Dendritic cell treated with granulocyte-macrophage colony-stimulating factor and Interleukin-4, amounts not matched to agents 40 ng/mL and 50 ng/mL, for 4 days (primary cell): ENCODE measurements around the gene CHPF2.

Experiments
- H3K27ac Mint-ChIP-seq: one replicate; pipeline ENCODE4 v1.8.0; 2022; ENCODE audit warnings: mild to moderate bottlenecking, mixed read lengths
- H3K27me3 Mint-ChIP-seq: one replicate; pipeline ENCODE4 v1.8.0; 2022; ENCODE audit warnings: mild to moderate bottlenecking, mixed read lengths
- H3K36me3 Mint-ChIP-seq: one replicate; pipeline ENCODE4 v1.8.0; 2022; ENCODE audit warnings: low read depth, mixed read lengths
- H3K4me1 Mint-ChIP-seq: one replicate; pipeline ENCODE4 v1.8.0; 2022; ENCODE audit warnings: low read depth, mixed read lengths
- H3K4me3 Mint-ChIP-seq: one replicate; pipeline ENCODE4 v1.8.0; 2022; ENCODE audit warnings: mild to moderate bottlenecking, moderate library complexity, mixed read lengths
- H3K9me3 Mint-ChIP-seq: one replicate; pipeline ENCODE4 v1.8.0; 2022; ENCODE audit warnings: mixed read lengths
- intact Hi-C: fragments of 100-400 bp; cut with micrococcal nuclease; formaldehyde crosslinking; loops from one replicate; pipeline ENCODE4 v1.15.0; 2022

Gene CHPF2

DNA sequence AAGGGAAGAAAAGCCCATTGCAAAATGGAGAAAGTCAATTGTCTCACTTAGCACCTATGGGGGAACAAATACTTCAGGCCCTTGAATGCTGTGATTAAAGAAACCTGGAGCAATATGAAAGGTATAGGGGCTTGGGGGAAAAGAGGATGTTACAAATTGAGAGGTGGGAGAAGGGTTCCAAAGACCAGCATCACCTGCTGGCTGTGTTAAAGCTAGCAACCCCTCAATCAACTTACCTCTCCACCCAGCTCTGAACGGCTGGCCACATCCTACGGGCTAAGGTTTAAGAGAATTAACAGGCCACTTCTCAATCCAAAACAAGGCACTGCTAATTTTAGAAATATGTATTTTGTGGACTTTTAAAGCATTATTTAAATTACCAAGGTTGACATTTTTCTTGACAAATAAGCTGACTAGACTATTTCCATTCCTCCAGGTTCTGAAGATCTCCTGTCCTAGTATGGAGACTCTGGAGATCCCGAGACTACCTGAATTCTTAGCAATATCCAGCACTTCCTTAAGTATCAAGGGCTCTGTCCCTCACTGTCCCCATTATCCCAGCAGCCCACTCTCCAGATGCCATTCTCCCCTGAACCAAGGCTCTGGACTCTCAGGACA lies 21.0 kb upstream of the CHPF2 start:
- Mint-ChIP-seq H3K36me3 (peaks cover 51% of the 10 kb centered on the region), H3K9me3 (no peaks in the 10 kb centered on the region), H3K27me3 (peaks cover 19% of the 10 kb centered on the region), H3K4me1 (no peaks in the 10 kb centered on the region), H3K4me3 (no peak overlapping the region), H3K27ac (no peak overlapping the region)
- intact Hi-C loops: no loop called here

DNA sequence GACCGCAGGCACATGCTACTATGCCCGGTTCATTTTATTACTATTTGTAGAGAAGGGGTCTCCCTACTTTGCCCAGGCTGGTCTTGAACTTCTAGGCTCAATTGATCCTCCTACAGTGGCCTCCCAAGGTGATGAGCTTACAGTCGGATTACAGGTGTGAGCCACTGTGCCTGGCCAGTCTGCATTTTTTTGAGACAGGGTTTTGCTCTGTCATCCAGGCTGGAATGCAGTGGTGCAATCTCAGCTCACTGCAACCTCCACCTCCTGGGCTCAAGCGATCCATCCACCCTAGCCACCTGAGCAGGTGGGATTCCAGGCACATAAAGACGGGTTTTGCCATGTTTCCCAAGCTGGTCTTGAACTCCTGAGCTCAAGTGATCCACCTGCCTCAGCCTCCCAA lies 19.7 kb upstream of the CHPF2 start:
- peaks cover 6% of the 10 kb centered on the region for H3K27me3 Mint-ChIP-seq
- H3K4me3 Mint-ChIP-seq: no peak overlapping the region
- H3K27ac Mint-ChIP-seq: no peak overlapping the region
- no peaks in the 10 kb centered on the region for H3K9me3 Mint-ChIP-seq
- H3K36me3 Mint-ChIP-seq: peaks cover 63% of the 10 kb centered on the region
- intact Hi-C loops: no loop called here
- H3K4me1 Mint-ChIP-seq: no peaks in the 10 kb centered on the region

DNA sequence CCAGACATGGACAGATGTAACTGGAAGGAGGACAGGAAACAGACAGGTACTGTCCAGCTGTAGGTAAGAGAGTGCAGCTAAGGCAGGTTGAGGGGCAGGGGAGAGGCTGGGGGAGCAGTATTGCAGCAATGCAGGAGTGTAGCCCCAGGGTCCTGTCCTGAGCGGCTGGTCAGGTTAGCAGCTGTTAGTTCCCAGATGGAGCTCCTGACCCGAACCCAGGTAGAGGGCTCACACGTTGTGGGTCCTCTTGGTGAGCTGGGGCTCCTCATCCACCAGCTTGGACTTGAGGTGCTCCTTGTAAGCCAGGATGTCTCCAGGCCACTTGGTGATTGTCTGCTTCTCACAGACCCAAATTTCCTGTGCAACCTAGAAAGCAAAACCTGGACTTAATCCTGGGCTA lies 18.5 kb upstream of the CHPF2 start:
- H3K9me3 Mint-ChIP-seq: no peaks in the 10 kb centered on the region
- intact Hi-C loops: no loop called here
- H3K4me1 Mint-ChIP-seq: no peaks in the 10 kb centered on the region
- H3K36me3 Mint-ChIP-seq: peaks cover 75% of the 10 kb centered on the region
- H3K4me3 Mint-ChIP-seq: no peak overlapping the region
- H3K27me3 Mint-ChIP-seq: peaks cover 2% of the 10 kb centered on the region
- H3K27ac Mint-ChIP-seq: no peak overlapping the region

DNA sequence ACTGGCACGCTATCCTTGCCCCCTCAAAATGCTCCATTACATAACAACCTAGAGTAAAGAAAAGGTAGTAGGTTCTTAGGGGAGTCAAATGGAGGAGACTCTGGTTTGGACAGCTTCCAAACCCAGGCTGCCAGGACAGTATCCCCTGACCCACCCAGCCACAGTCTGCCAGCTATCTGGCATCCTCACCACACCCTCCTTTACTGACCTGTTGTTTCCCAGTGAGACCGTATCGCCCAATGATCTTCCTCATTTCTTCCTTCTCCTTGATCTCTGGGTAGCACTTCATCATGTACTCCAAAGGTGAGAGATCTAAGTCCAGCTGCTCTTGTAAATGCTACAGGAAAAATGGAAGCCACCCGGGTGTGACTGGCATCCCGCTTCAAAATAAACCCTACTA lies 16.9 kb upstream of the CHPF2 start:
- intact Hi-C loops: no loop called here
- no peaks in the 10 kb centered on the region for H3K4me1 Mint-ChIP-seq
- no peaks in the 10 kb centered on the region for H3K9me3 Mint-ChIP-seq
- no peaks in the 10 kb centered on the region for H3K27me3 Mint-ChIP-seq
- H3K4me3 Mint-ChIP-seq: no peak overlapping the region
- no peak overlapping the region for H3K27ac Mint-ChIP-seq
- H3K36me3 Mint-ChIP-seq: peaks cover 90% of the 10 kb centered on the region

DNA sequence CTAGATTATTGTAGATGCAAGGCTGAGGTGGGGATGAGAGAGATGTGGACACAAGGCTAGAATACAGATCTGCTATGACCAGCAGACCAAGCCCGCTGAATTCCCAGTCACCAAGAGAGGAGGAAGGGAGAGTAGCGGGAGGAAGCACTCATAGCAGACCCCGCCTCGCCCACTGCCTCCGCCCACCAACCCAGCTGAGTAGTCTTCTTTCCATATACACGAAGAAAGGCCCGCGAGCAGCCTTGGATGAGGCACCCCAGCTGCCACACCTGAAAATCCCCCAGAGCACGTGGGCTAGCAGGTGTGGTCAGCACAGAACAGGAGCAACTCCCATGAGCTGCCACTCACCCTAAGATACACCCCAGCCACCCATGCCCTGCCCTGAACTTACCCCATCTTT lies 14.1 kb upstream of the CHPF2 start:
- H3K27me3 Mint-ChIP-seq: no peaks in the 10 kb centered on the region
- H3K9me3 Mint-ChIP-seq: no peaks in the 10 kb centered on the region
- intact Hi-C loops: no loop called here
- no peak overlapping the region for H3K4me3 Mint-ChIP-seq
- H3K36me3 Mint-ChIP-seq: peaks cover 95% of the 10 kb centered on the region
- H3K4me1 Mint-ChIP-seq: no peaks in the 10 kb centered on the region
- H3K27ac Mint-ChIP-seq: no peak overlapping the region

DNA sequence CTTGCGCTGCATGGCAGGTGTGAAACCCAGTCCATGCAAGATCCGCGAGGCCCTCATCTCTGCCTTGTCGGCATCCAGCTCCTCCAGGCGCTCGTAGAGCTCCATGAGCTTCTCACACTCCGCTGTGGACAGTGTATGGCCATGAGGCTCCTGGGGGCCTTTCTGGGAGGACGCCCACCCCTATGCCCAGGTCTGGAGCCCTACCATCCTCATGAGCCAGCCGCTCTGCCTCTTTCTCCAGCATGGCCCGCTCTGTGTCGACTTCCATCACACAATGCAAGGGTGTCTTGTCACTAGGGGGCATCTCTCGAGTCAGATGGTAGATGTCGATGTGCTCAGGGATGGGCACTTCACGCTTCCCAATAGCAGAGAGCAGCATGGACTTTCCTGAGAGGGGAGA lies 8.6 kb upstream of the CHPF2 start:
- Mint-ChIP-seq H3K27me3 (no peaks in the 10 kb centered on the region), H3K36me3 (peaks cover 78% of the 10 kb centered on the region), H3K4me1 (peaks cover 37% of the 10 kb centered on the region), H3K4me3 (no peak overlapping the region), H3K27ac (no peak overlapping the region), H3K9me3 (no peaks in the 10 kb centered on the region)
- intact Hi-C loops: no loop called here

DNA sequence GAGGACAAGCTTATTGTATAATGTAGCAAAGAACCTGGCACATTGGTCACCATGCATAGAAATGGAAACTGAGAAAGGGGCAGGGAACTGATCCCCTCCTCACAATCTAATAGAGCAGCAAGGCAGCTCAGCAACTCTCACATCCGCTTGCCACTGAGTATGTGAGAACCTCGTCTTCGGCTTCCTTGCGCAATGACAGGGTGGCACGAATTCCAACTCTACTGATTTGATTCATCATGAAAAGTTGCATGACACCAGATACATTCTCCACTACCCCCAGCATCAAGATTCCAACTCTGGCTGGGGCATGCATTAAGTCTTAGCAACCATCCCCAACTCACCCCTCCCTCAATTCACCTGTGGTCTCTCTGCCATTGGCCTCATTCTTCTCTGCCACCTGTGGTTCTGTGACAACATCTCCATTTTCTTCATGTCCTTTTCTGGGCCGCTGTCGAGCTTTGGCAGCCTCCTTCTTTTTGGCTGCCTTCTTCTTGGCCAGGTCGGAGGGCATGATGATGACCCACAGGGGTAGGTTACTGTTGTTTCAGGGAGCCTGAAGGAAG lies 6.3 kb upstream of the CHPF2 start:
- Mint-ChIP-seq H3K27ac (peak overlapping the region; percentile 93), H3K4me3 (peak overlapping the region; percentile 96), H3K4me1 (peaks cover 37% of the 10 kb centered on the region), H3K9me3 (no peaks in the 10 kb centered on the region), H3K36me3 (peaks cover 55% of the 10 kb centered on the region), H3K27me3 (peaks cover 1% of the 10 kb centered on the region)
- intact Hi-C loops: loop anchor here (2.0 to 5.0 kb wide), 2 partner anchors 19 to 126 kb away; no protein-coding TSS in a partner anchor

GRCh38 chr7:151226560-151226874 lies 5.8 kb upstream of the CHPF2 start:
- peaks cover 39% of the 10 kb centered on the region for H3K4me1 Mint-ChIP-seq
- intact Hi-C loops: loop anchor here (2.0 to 5.0 kb wide), 2 partner anchors 18 to 126 kb away; no protein-coding TSS in a partner anchor
- peak overlapping the region; percentile 96 for H3K4me3 Mint-ChIP-seq
- peaks cover 50% of the 10 kb centered on the region for H3K36me3 Mint-ChIP-seq
- peaks cover 1% of the 10 kb centered on the region for H3K27me3 Mint-ChIP-seq
- no peaks in the 10 kb centered on the region for H3K9me3 Mint-ChIP-seq
- peak overlapping the region; percentile 93 for H3K27ac Mint-ChIP-seq

GRCh38 chr7:151226875-151227782 lies 5.2 kb upstream of the CHPF2 start, which contains the start of gene ABCF2:
Gene ABCF2, minus strand, starts transcription at chr7:151227205. Its CDS starts 747 bp downstream, at chr7:151226458.
- no peaks in the 10 kb centered on the region for H3K9me3 Mint-ChIP-seq
- intact Hi-C loops: loop anchor here (2.0 to 5.0 kb wide), 2 partner anchors 18 to 125 kb away; no protein-coding TSS in a partner anchor
- H3K4me1 Mint-ChIP-seq: peaks cover 45% of the 10 kb centered on the region
- H3K4me3 Mint-ChIP-seq: peak within 1 kb of the TSS; percentile 96
- H3K27me3 Mint-ChIP-seq: peaks cover 1% of the 10 kb centered on the region
- H3K27ac Mint-ChIP-seq: peak within 1 kb of the TSS; percentile 93
- H3K36me3 Mint-ChIP-seq: peaks cover 47% of the 10 kb centered on the region

DNA sequence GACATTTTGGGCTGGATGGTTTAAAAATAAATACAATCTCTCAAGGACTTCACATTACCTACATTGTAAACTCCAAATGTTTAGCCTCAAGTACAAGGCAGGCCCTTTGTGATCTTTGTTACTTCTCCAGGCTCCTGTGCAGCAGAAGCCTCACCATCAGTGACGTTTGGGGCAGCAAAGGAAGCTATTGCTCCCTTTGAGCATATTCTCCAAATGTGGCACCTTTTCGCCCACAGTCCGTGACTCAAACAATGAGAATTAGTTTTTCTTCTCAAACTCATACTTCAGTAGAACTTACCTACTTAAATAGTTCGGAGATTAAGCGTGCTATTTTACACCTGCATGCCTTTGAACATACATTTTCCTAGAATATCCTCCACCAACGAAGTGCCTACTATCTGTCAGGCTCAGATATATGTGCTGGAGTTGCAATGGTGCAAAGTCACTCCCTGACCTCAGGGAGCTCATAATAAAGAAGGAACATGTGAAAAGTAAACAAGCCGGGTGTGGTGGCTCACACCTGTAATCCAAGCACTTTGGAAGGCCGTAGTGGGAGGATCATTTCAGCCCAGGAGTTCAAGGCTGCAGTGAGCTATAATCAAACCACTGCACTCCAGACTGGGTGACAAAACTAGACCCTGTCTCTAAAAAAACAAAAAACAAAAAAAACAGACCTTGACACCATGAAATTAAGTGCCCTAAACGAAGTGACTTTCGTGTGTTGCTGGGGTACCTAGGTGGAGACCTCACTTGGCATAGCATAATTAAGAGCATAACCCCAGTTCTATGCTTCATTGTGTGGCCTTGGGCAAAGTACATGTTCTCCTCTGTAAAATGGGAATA lies 4.0 kb upstream of the CHPF2 start:
- peaks cover 1% of the 10 kb centered on the region for H3K27me3 Mint-ChIP-seq
- peaks cover 51% of the 10 kb centered on the region for H3K4me1 Mint-ChIP-seq
- H3K27ac Mint-ChIP-seq: peak overlapping the region; percentile 93
- H3K36me3 Mint-ChIP-seq: peaks cover 43% of the 10 kb centered on the region
- intact Hi-C loops: loop anchor here (5.0 kb wide), 1 partner anchor 124 kb away; no protein-coding TSS in a partner anchor
- H3K4me3 Mint-ChIP-seq: peak overlapping the region; percentile 96
- no peaks in the 10 kb centered on the region for H3K9me3 Mint-ChIP-seq

DNA sequence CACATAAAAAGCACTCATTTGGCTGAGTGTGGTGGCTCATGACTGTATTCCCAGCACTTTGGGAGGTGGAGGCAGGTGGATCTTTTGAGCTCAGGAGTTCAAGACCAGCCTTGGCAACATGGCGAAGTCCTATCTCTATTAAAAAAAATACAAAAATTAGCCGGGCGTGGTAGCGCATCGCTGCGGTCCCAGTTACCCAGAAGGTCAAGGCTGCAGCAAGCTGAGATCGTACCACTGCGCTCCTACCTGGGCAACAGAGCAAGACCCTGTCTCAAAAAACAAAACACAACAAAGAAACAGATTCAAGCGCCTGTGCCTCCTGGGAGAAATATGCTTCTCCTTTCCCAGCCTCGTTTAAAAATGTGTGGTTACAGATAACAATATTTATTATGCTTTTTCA lies 3.0 kb upstream of the CHPF2 start:
- Mint-ChIP-seq H3K9me3 (no peaks in the 10 kb centered on the region), H3K4me3 (no peak overlapping the region), H3K4me1 (peaks cover 61% of the 10 kb centered on the region), H3K27ac (no peak overlapping the region), H3K27me3 (peaks cover 1% of the 10 kb centered on the region), H3K36me3 (peaks cover 42% of the 10 kb centered on the region)
- intact Hi-C loops: loop anchor here (5.0 kb wide), 1 partner anchor 123 kb away; no protein-coding TSS in a partner anchor

- H3K27me3 Mint-ChIP-seq: peaks cover 1% of the 10 kb centered on the region
- H3K27ac Mint-ChIP-seq: no peak overlapping the region
- H3K9me3 Mint-ChIP-seq: no peaks in the 10 kb centered on the region
- peaks cover 53% of the 10 kb centered on the region for H3K4me1 Mint-ChIP-seq
- peaks cover 44% of the 10 kb centered on the region for H3K36me3 Mint-ChIP-seq
- no peak overlapping the region for H3K4me3 Mint-ChIP-seq
- intact Hi-C loops: no loop called here
Observed at GRCh38 chr7:151231080-151231479, 1.2 kb upstream of the CHPF2 start.

DNA sequence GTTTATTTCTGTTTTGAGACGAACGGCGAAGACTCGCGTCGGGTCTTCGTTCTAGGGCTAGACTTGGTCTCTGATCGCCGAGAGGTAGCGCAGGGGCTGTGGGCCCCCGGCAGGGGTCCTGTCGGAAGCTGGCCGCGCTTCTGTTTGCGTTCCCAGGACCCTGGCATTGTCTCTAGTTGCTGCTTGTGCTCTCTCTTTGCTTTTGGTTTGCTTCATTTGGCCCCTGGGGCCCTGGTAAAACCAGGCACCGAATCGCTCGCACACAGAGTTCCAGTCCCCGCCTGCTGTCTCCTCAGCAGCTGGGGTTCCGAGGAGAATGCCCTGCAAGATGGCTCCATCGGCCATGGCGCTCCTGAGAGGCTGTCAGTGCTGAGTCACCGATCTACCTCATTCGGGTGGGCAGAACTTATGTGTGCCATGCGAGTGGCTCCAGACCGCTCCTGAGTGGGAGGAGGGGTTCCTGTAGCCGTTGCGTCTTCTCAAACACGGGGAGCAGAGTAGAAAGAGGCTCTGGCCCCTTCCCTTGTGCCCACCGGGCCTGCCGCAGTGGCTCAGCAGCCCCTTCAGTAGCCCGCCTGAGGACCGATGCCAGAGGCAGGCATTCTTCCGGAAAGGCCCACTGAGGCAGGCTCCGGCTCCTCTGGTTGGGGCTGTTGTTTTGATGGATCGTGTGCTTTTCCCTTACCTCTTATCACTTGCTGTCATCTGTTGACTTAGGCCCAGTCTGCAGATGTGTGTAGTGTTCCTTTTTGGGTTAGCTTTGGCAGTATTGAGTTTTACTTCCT lies 826 bp downstream of the CHPF2 start:
- H3K27ac Mint-ChIP-seq: peak overlapping the region; percentile 96
- H3K27me3 Mint-ChIP-seq: peaks cover 1% of the 10 kb centered on the region
- peaks cover 53% of the 10 kb centered on the region for H3K36me3 Mint-ChIP-seq
- H3K4me1 Mint-ChIP-seq: peaks cover 35% of the 10 kb centered on the region
- intact Hi-C loops: no loop called here
- peak overlapping the region; percentile 98 for H3K4me3 Mint-ChIP-seq
- H3K9me3 Mint-ChIP-seq: no peaks in the 10 kb centered on the region
